H9 (cell line): Measurements from ENCODE around the gene SPIRE2. TPM values are rescaled to one million over a fixed set of nuclear protein-coding genes. Genes with fewer than 3 reads are reported as not detected.

ENCODE experiments used
- DNase-seq: peaks from one replicate; pipeline ENCODE4 v3.0.0-alpha.2; 2017
- H2AFZ ChIP-seq: one replicate; pipeline ENCODE4 v1.6.1; 2013; ENCODE audit warnings: mild to moderate bottlenecking, low read length, control low read depth, moderate library complexity
- H2AK5ac ChIP-seq: 2 replicates; pipeline ENCODE4 v1.6.1; 2013; ENCODE audit warnings: low read length, control low read depth, mixed read lengths; ENCODE audit not compliant: insufficient read length
- H2BK120ac ChIP-seq: one replicate; pipeline ENCODE4 v1.6.1; 2013; ENCODE audit warnings: low read depth, mild to moderate bottlenecking, low read length, control low read depth, inconsistent platforms; ENCODE audit not compliant: poor library complexity, severe bottlenecking
- H2BK12ac ChIP-seq: 2 replicates; pipeline ENCODE4 v1.6.1; 2013; ENCODE audit warnings: low read length, control low read depth, mixed read lengths, low read depth; ENCODE audit not compliant: insufficient read length
- H2BK15ac ChIP-seq: 2 replicates; pipeline ENCODE4 v1.6.1; 2013; ENCODE audit warnings: low read depth, low read length, control low read depth
- H2BK20ac ChIP-seq: one replicate; pipeline ENCODE4 v1.6.1; 2013; ENCODE audit warnings: low read depth, mild to moderate bottlenecking, low read length, control low read depth, inconsistent platforms; ENCODE audit not compliant: poor library complexity, severe bottlenecking
- H2BK5ac ChIP-seq: 2 replicates; pipeline ENCODE4 v1.6.1; 2013; ENCODE audit warnings: low read length, control low read depth, mixed read lengths; ENCODE audit not compliant: insufficient read length
- H3K14ac ChIP-seq: 2 replicates; pipeline ENCODE4 v1.6.1; 2013; ENCODE audit warnings: low read length, control low read depth; ENCODE audit not compliant: insufficient read depth
- H3K18ac ChIP-seq: 2 replicates; pipeline ENCODE4 v1.6.1; 2013; ENCODE audit warnings: low read depth, mild to moderate bottlenecking, mixed read lengths, low read length, control low read depth; ENCODE audit not compliant: insufficient read length
- H3K23ac ChIP-seq: 2 replicates; pipeline ENCODE4 v1.6.1; 2013; ENCODE audit warnings: low read length, control low read depth, mixed read lengths, low read depth; ENCODE audit not compliant: insufficient read length
- H3K23me2 ChIP-seq: 2 replicates; pipeline ENCODE4 v1.6.1; 2013; ENCODE audit warnings: low read depth, mild to moderate bottlenecking, mixed read lengths, low read length, control low read depth; ENCODE audit not compliant: insufficient read length, poor library complexity, severe bottlenecking
- H3K27ac ChIP-seq: 2 replicates; pipeline ENCODE4 v1.5.1; 2013; ENCODE audit warnings: low read length, control low read depth, mixed read lengths, low read depth; ENCODE audit not compliant: insufficient read length
- H3K27me3 ChIP-seq: 2 replicates; pipeline ENCODE4 v1.6.1; 2013; ENCODE audit warnings: low read length, control low read depth, inconsistent platforms; ENCODE audit not compliant: insufficient read depth
- H3K4ac ChIP-seq: 2 replicates; pipeline ENCODE4 v1.6.1; 2013; ENCODE audit warnings: low read depth, mild to moderate bottlenecking, control low read depth, inconsistent platforms, low read length, moderate library complexity
- H3K4me1 ChIP-seq: 2 replicates; pipeline ENCODE4 v1.6.1; 2013; ENCODE audit warnings: low read length, control low read depth, inconsistent platforms; ENCODE audit not compliant: insufficient read depth
- H3K4me2 ChIP-seq: 2 replicates; pipeline ENCODE4 v1.6.1; 2013; ENCODE audit warnings: low read length, control low read depth, mixed read lengths; ENCODE audit not compliant: insufficient read length, insufficient read depth
- H3K56ac ChIP-seq: 2 replicates; pipeline ENCODE4 v1.6.1; 2013; ENCODE audit warnings: low read depth, mild to moderate bottlenecking, mixed read lengths, low read length, control low read depth; ENCODE audit not compliant: insufficient read length
- H3K79me1 ChIP-seq: 2 replicates; pipeline ENCODE4 v1.6.1; 2013; ENCODE audit warnings: low read depth, mild to moderate bottlenecking, moderate library complexity, low read length, control low read depth, inconsistent platforms; ENCODE audit not compliant: insufficient read depth, poor library complexity, severe bottlenecking
- H3K79me2 ChIP-seq: 2 replicates; pipeline ENCODE4 v1.6.1; 2013; ENCODE audit warnings: low read length, control low read depth, inconsistent platforms; ENCODE audit not compliant: insufficient read depth
- H3K9ac ChIP-seq: 2 replicates; pipeline ENCODE4 v1.6.1; 2013; ENCODE audit warnings: low read length, control low read depth, mixed read lengths; ENCODE audit not compliant: insufficient read length; ENCODE audit errors: extremely low read depth
- H3K9me3 ChIP-seq: one replicate; pipeline ENCODE4 v1.6.1; 2013; ENCODE audit warnings: low read depth, low read length, inconsistent platforms; ENCODE audit not compliant: control insufficient read depth
- H3T11ph ChIP-seq: one replicate; pipeline ENCODE4 v1.6.1; 2013; ENCODE audit warnings: mild to moderate bottlenecking, low read length, control low read depth, inconsistent platforms
- H4K20me1 ChIP-seq: one replicate; pipeline ENCODE4 v1.6.1; 2013; ENCODE audit not compliant: control insufficient read depth, insufficient read length, insufficient read depth
- H4K5ac ChIP-seq: 2 replicates; pipeline ENCODE4 v1.6.1; 2013; ENCODE audit warnings: low read depth, mild to moderate bottlenecking, mixed read lengths, low read length, control low read depth; ENCODE audit not compliant: insufficient read length
- H4K8ac ChIP-seq: replicated peaks from 2 replicates; pipeline ENCODE4 v1.6.1; 2013; ENCODE audit warnings: low read length, control low read depth, mixed read lengths, low read depth; ENCODE audit not compliant: insufficient read length
- H4K91ac ChIP-seq: 2 replicates; pipeline ENCODE4 v1.6.1; 2013; ENCODE audit warnings: low read depth, mild to moderate bottlenecking, moderate library complexity, mixed read lengths, low read length, control low read depth; ENCODE audit not compliant: insufficient read length
- H3K27ac Mint-ChIP-seq, 3 experiments: 2 replicates in 2 of 3; 3 replicates in 1 of 3; pipeline ENCODE4 v1.8.0; 2020 to 2021; ENCODE audit warnings: mixed read lengths in 3 of 3, mild to moderate bottlenecking in 1 of 3, moderate library complexity in 1 of 3
- H3K27me3 Mint-ChIP-seq: 2 replicates; pipeline ENCODE4 v1.8.0; 2021; ENCODE audit warnings: low read depth, mild to moderate bottlenecking, moderate library complexity, mixed read lengths
- H3K36me3 Mint-ChIP-seq, 3 experiments: 2 replicates in 2 of 3; 3 replicates in 1 of 3; pipeline ENCODE4 v1.8.0; 2020 to 2021; ENCODE audit warnings: low read depth in 3 of 3, mixed read lengths in 3 of 3; ENCODE audit not compliant: insufficient read depth in 1 of 3
- H3K4me1 Mint-ChIP-seq, 2 experiments: 2 replicates each; pipeline ENCODE4 v1.8.0; 2020; ENCODE audit warnings: mixed read lengths in 2 of 2
- H3K4me3 Mint-ChIP-seq, 2 experiments: 2 replicates in 1 of 2; 3 replicates in 1 of 2; pipeline ENCODE4 v1.8.0; 2020 to 2021; ENCODE audit warnings: mild to moderate bottlenecking in 2 of 2, mixed read lengths in 2 of 2, moderate library complexity in 1 of 2
- H3K9me3 Mint-ChIP-seq, 2 experiments: 2 replicates in 1 of 2; 3 replicates in 1 of 2; pipeline ENCODE4 v1.8.0; 2020; ENCODE audit warnings: mild to moderate bottlenecking in 2 of 2, mixed read lengths in 2 of 2, moderate library complexity in 1 of 2
- WGBS: extraction: QIAGEN DNeasy Blood & Tissue Kit; methylation state at CpG from one replicate; pipeline ENCODE4 v1.1.7; 2013; ENCODE audit warnings: missing lambda C conversion rate, low lambda C conversion rate, mixed read lengths; ENCODE audit not compliant: insufficient read length; ENCODE audit errors: extremely low coverage; 5-methylcytosine and 5-hydroxymethylcytosine counted together
- total RNA-seq: library from RNA; stranded (reverse); gene quantifications from 2 replicates; pipeline ENCODE4 v1.2.1, GENCODE V29; 2021
- TF ChIP-seq, protein P1 (sequence below): fragments of 200-600 bp; sonication (generic); conservative IDR thresholded peaks from 3 replicates; pipeline ENCODE4 v1.8.0; 2021; ENCODE audit warnings: antibody characterized with exemption, mild to moderate bottlenecking

Gene SPIRE2
- total RNA-seq, 1 experiment from 2014 or later = 6.9 TPM

DNA sequence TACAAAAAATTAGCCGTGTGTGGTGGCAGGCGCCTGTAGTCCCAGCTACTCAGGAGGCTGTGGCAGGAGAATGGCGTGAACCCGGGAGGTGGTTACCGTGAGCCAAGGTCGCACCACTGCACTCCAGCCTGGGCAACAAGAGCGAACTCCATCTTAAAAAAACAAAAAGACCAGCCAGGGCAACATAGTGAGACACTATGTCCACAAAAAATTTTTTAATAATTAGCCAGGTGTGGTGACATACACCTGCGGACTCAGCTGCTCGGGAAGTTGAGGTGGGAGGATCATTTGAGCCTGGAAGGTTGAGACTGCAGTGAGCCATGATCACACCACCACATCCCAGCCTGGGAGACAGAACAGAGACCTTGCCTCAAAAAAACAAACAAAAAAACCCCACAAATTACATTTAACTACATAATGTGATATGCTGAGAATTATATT, 40.9 kb upstream of the SPIRE2 start:
- Histone ChIP-seq H3K79me2 (no peaks in the 10 kb centered on the region), H3K56ac (no peak overlapping the region), H3K9ac (no peak overlapping the region), H3K4ac (no peak overlapping the region), H3K79me1 (no peaks in the 10 kb centered on the region), H2BK15ac (no peak overlapping the region), H3K27ac (no peak overlapping the region), H4K8ac (no peak overlapping the region), H2BK5ac (no peak overlapping the region), H2AK5ac (no peak overlapping the region), H2BK12ac (no peak overlapping the region), H3K23me2 (no peaks in the 10 kb centered on the region), H3K27me3 (no peaks in the 10 kb centered on the region), H3K18ac (no peak overlapping the region), H3K23ac (no peak overlapping the region), H2BK20ac (no peak overlapping the region), H3T11ph (no peak overlapping the region), H2AFZ (no peak overlapping the region), H4K91ac (no peak overlapping the region), H3K4me2 (no peak overlapping the region), H4K20me1 (no peaks in the 10 kb centered on the region), H3K9me3 (no peaks in the 10 kb centered on the region), H4K5ac (no peak overlapping the region), H3K4me1 (no peaks in the 10 kb centered on the region), H3K14ac (no peak overlapping the region), H2BK120ac (no peak overlapping the region)
- TF ChIP-seq, protein P1, sequence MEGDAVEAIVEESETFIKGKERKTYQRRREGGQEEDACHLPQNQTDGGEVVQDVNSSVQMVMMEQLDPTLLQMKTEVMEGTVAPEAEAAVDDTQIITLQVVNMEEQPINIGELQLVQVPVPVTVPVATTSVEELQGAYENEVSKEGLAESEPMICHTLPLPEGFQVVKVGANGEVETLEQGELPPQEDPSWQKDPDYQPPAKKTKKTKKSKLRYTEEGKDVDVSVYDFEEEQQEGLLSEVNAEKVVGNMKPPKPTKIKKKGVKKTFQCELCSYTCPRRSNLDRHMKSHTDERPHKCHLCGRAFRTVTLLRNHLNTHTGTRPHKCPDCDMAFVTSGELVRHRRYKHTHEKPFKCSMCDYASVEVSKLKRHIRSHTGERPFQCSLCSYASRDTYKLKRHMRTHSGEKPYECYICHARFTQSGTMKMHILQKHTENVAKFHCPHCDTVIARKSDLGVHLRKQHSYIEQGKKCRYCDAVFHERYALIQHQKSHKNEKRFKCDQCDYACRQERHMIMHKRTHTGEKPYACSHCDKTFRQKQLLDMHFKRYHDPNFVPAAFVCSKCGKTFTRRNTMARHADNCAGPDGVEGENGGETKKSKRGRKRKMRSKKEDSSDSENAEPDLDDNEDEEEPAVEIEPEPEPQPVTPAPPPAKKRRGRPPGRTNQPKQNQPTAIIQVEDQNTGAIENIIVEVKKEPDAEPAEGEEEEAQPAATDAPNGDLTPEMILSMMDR = no peak
- H3K4me1 Mint-ChIP-seq = no peaks in the 10 kb centered on the region
- WGBS = no CpG with 5 or more reads among the region's 9 CpGs
- peaks cover 2% of the 10 kb centered on the region; the same call in 1 of the 2 replicates for H3K27me3 Mint-ChIP-seq
- H3K4me3 Mint-ChIP-seq = no peak overlapping the region
- H3K36me3 Mint-ChIP-seq = peaks cover 54 to 94% (median 83%) of the 10 kb centered on the region in 3 experiments; a peak in 6 of 7 replicates
- H3K9me3 Mint-ChIP-seq = no peaks in the 10 kb centered on the region
- no peak for DNase-seq
- no peak overlapping the region for H3K27ac Mint-ChIP-seq
